Limb (tissue), 2 donors: ENCODE results near the gene CCDC159.
"Not testable (repeated sequence)": the region's sequence is repeated elsewhere in the genome, so short reads cannot be mapped to it uniquely, and the experiment has no call there.

Experiments
- DNase-seq, 2 donors: peaks; one replicate each; pipeline ENCODE4 v3.0.0-alpha.2; 2016; ENCODE audit errors: extremely low spot score in 2 of 2

The CCDC159 gene

GRCh38 chr19:11338121-11338520 lies 8.2 kb upstream of the CCDC159 start:
- peak in 1 of 2 donors; percentile 30 for DNase-seq

GRCh38 chr19:11338569-11339253 lies 7.6 kb upstream of the CCDC159 start:
- peak in 1 of 2 donors; percentile 31 for DNase-seq

GRCh38 chr19:11339254-11340098 lies 6.8 kb upstream of the CCDC159 start, which contains the start of gene RAB3D:
Gene RAB3D, minus strand, starts transcription at chr19:11339657. Its CDS starts 2,258 bp downstream, at chr19:11337399.
- peak; percentile 93 to 96 for DNase-seq

- DNase-seq, result not testable (repeated sequence)
Observed at GRCh38 chr19:11340099-11340467, 6.2 kb upstream of the CCDC159 start.

- no peak for DNase-seq
Observed at GRCh38 chr19:11342429-11342828, 3.9 kb upstream of the CCDC159 start.

GRCh38 chr19:11345122-11345803 lies 1.1 kb upstream of the CCDC159 start:
- no peak for DNase-seq

- DNase-seq, result no peak
Observed at GRCh38 chr19:11347546-11348039, 1.3 kb downstream of the CCDC159 start.

GRCh38 chr19:11349171-11349570 lies 2.9 kb downstream of the CCDC159 start:
- no peak for DNase-seq

- DNase-seq, result not testable (repeated sequence)
Observed at GRCh38 chr19:11354102-11354501, 7.8 kb downstream of the CCDC159 start.

GRCh38 chr19:11355160-11356073 lies 9.1 kb downstream of the CCDC159 start, which contains the start of gene PLPPR2:
Gene PLPPR2, plus strand, starts transcription at chr19:11355432. Its CDS starts 2,242 bp downstream, at chr19:11357674.
- DNase-seq, result peak; percentile 77 to 94

GRCh38 chr19:11356074-11356397 lies 9.7 kb downstream of the CCDC159 start:
- DNase-seq, result no peak

GRCh38 chr19:11356676-11357550 lies 10.6 kb downstream of the CCDC159 start:
- no peak for DNase-seq

- DNase-seq, result no peak
Observed at GRCh38 chr19:11359421-11359820, 13.1 kb downstream of the CCDC159 start.

- DNase-seq, result no peak
Observed at GRCh38 chr19:11361037-11361770, 14.9 kb downstream of the CCDC159 start.

GRCh38 chr19:11361771-11362731 lies 15.7 kb downstream of the CCDC159 start:
- no peak for DNase-seq

- DNase-seq, result no peak
Observed at GRCh38 chr19:11363881-11364280, 17.6 kb downstream of the CCDC159 start.

GRCh38 chr19:11364296-11364904 lies 18.1 kb downstream of the CCDC159 start:
- no peak for DNase-seq

- no peak for DNase-seq
Observed at GRCh38 chr19:11364935-11365334, 18.6 kb downstream of the CCDC159 start.
